ENCODE results near the gene CDKN3. TPM values are rescaled to one million over a fixed set of nuclear protein-coding genes. Genes with fewer than 3 reads are reported as not detected.
"Not testable (repeated sequence)": the region's sequence is repeated elsewhere in the genome, so short reads cannot be mapped to it uniquely, and the experiment has no call there.

Gene CDKN3
- total RNA-seq, 1 donor from 2014 or later = 152 TPM

GRCh38 chr14:54377501-54377900 is 19.3 kb upstream of the CDKN3 start:
- no peaks in the 10 kb centered on the region for H3K79me2 ChIP-seq (ENCODE audit: low read depth)

GRCh38 chr14:54378893-54379292 is 17.9 kb upstream of the CDKN3 start:
- H3K9ac ChIP-seq; H4K20me1 ChIP-seq (ENCODE audit: low read depth); H3K27ac Mint-ChIP-seq; H3K79me2 ChIP-seq (ENCODE audit: low read depth); H3K9me3 Mint-ChIP-seq; H3K27ac ChIP-seq; H3K36me3 Mint-ChIP-seq; H3K9me3 ChIP-seq (ENCODE audit: low read depth); H3K4me3 Mint-ChIP-seq; H3K27me3 Mint-ChIP-seq (ENCODE audit: insufficient read depth, low read depth); DNase-seq (ENCODE audit: low spot score); H3K4me1 Mint-ChIP-seq; H3K4me3 ChIP-seq; H3K4me1 ChIP-seq; H3F3A ChIP-seq (ENCODE audit: low read depth); H3K4me2 ChIP-seq; H2AFZ ChIP-seq (replicated peaks); H3K36me3 ChIP-seq; H3K27me3 ChIP-seq: not testable (repeated sequence)

More at GRCh38 chr14:54377501-54377900, 19.3 kb upstream of the CDKN3 start:
- Histone ChIP-seq H3K27me3 (no peaks in the 10 kb centered on the region), H3K9me3 (ENCODE audit: low read depth) (no peaks in the 10 kb centered on the region), H3K4me1 (peaks cover 7% of the 10 kb centered on the region), H3F3A (ENCODE audit: low read depth) (no peaks in the 10 kb centered on the region), H2AFZ (replicated peaks) (no peak overlapping the region), H3K4me2 (no peak overlapping the region), H3K9ac (no peak overlapping the region), H3K36me3 (no peaks in the 10 kb centered on the region), H3K27ac (no peak overlapping the region), H3K4me3 (no peak overlapping the region), H4K20me1 (ENCODE audit: low read depth) (no peaks in the 10 kb centered on the region)
- no peak overlapping the region for H3K4me3 Mint-ChIP-seq
- peaks cover 7% of the 10 kb centered on the region for H3K4me1 Mint-ChIP-seq
- TF ChIP-seq EZH2phosphoT487 (IDR thresholded peaks at IDR 0.05) = no peak
- no peak for TF ChIP-seq CTCF (IDR thresholded peaks at IDR 0.05)
- no peak for TF ChIP-seq EZH2 (IDR thresholded peaks at IDR 0.05)
- no peaks in the 10 kb centered on the region for H3K36me3 Mint-ChIP-seq
- peaks cover 2% of the 10 kb centered on the region for H3K9me3 Mint-ChIP-seq
- DNase-seq (ENCODE audit: low spot score) = no peak
- no peak overlapping the region for H3K27ac Mint-ChIP-seq
- peaks cover 5% of the 10 kb centered on the region for H3K27me3 Mint-ChIP-seq (ENCODE audit: insufficient read depth, low read depth)

- not testable (repeated sequence) for H3K4me1 ChIP-seq; H3K27me3 Mint-ChIP-seq (ENCODE audit: insufficient read depth, low read depth); DNase-seq (ENCODE audit: low spot score); H2AFZ ChIP-seq (replicated peaks); H3K36me3 Mint-ChIP-seq; H3K9me3 ChIP-seq (ENCODE audit: low read depth); H4K20me1 ChIP-seq (ENCODE audit: low read depth); H3K4me3 Mint-ChIP-seq; H3K27ac ChIP-seq; H3K4me3 ChIP-seq; H3K36me3 ChIP-seq; H3K9me3 Mint-ChIP-seq; H3K27ac Mint-ChIP-seq; H3F3A ChIP-seq (ENCODE audit: low read depth); H3K9ac ChIP-seq; H3K27me3 ChIP-seq; H3K4me2 ChIP-seq; H3K79me2 ChIP-seq (ENCODE audit: low read depth); H3K4me1 Mint-ChIP-seq
Observed at GRCh38 chr14:54380558-54380957, 16.2 kb upstream of the CDKN3 start.

GRCh38 chr14:54381821-54382220 is 15.0 kb upstream of the CDKN3 start:
- Histone ChIP-seq H3K36me3 (no peaks in the 10 kb centered on the region), H4K20me1 (ENCODE audit: low read depth) (no peaks in the 10 kb centered on the region), H3K9ac (no peak overlapping the region), H3K4me2 (no peak overlapping the region), H3K79me2 (ENCODE audit: low read depth) (no peaks in the 10 kb centered on the region), H3F3A (ENCODE audit: low read depth) (no peaks in the 10 kb centered on the region), H2AFZ (replicated peaks) (no peak overlapping the region), H3K4me3 (no peak overlapping the region), H3K9me3 (ENCODE audit: low read depth) (no peaks in the 10 kb centered on the region), H3K4me1 (peaks cover 10% of the 10 kb centered on the region), H3K27ac (no peak overlapping the region), H3K27me3 (no peaks in the 10 kb centered on the region)
- H3K36me3 Mint-ChIP-seq = no peaks in the 10 kb centered on the region
- no peak overlapping the region for H3K4me3 Mint-ChIP-seq
- H3K9me3 Mint-ChIP-seq = peaks cover 2% of the 10 kb centered on the region
- DNase-seq (ENCODE audit: low spot score) = no peak
- TF ChIP-seq EZH2 (IDR thresholded peaks at IDR 0.05) = no peak
- TF ChIP-seq EZH2phosphoT487 (IDR thresholded peaks at IDR 0.05) = no peak
- no peak for TF ChIP-seq CTCF (IDR thresholded peaks at IDR 0.05)
- H3K27ac Mint-ChIP-seq = no peak overlapping the region
- H3K4me1 Mint-ChIP-seq = peaks cover 11% of the 10 kb centered on the region
- peaks cover 11% of the 10 kb centered on the region for H3K27me3 Mint-ChIP-seq (ENCODE audit: insufficient read depth, low read depth)
